ENCODE data around the gene C2orf76. TPM values are rescaled to one million over a fixed set of nuclear protein-coding genes. Genes with fewer than 3 reads are reported as not detected.

C2orf76 gene
- total and polyA plus RNA-seq, 2 of the 4 experiments (the other 2 are of a cell fraction), result 10.6 to 12.6 TPM

- ChIA-PET POLR2A (ENCODE audit: unreplicated experiment) (no interaction called here), CTCF (no interaction called here)
- DNase-seq (no peak), ATAC-seq (ENCODE audit: low read depth) (no peak)
- H2BK5ac ChIP-seq (ENCODE audit: low read depth, low read length, poor library complexity, severe bottlenecking), result no peak overlapping the region
- H3K4ac ChIP-seq (ENCODE audit: low read depth, low read length), result no peak overlapping the region
- TF ChIP-seq RCOR1 (IDR thresholded peaks at IDR 0.05; ENCODE audit: insufficient replicate concordance, low read length) (no peak), RAD21 (IDR thresholded peaks at IDR 0.05; ENCODE audit: low read length) (no peak), NFE2L2 (IDR thresholded peaks at IDR 0.05; ENCODE audit: low read depth, low read length) (no peak), MAZ (IDR thresholded peaks at IDR 0.05; ENCODE audit: borderline replicate concordance, low read depth, low read length) (no peak), MXI1 (IDR thresholded peaks at IDR 0.05; ENCODE audit: borderline replicate concordance, low read depth, low read length) (no peak), POLR2A (IDR thresholded peaks at IDR 0.05; ENCODE audit: low read depth, low read length) (no peak), BHLHE40 (IDR thresholded peaks at IDR 0.05; ENCODE audit: low read depth, low read length) (no peak), CEBPB (IDR thresholded peaks at IDR 0.05; ENCODE audit: low read depth, low read length) (no peak), FOS (IDR thresholded peaks at IDR 0.05; ENCODE audit: low read depth, low read length) (no peak), USF2 (IDR thresholded peaks at IDR 0.05; ENCODE audit: low read depth, low read length) (no peak), RFX5 (IDR thresholded peaks at IDR 0.05; ENCODE audit: low read depth, low read length) (no peak), SMC3 (IDR thresholded peaks at IDR 0.05; ENCODE audit: low read depth, low read length) (no peak), CHD1 (IDR thresholded peaks at IDR 0.05; ENCODE audit: low read depth, low read length) (no peak), MAFK (IDR thresholded peaks at IDR 0.05; ENCODE audit: low read depth, low read length) (no peak)
- TF ChIP-seq, protein P1, sequence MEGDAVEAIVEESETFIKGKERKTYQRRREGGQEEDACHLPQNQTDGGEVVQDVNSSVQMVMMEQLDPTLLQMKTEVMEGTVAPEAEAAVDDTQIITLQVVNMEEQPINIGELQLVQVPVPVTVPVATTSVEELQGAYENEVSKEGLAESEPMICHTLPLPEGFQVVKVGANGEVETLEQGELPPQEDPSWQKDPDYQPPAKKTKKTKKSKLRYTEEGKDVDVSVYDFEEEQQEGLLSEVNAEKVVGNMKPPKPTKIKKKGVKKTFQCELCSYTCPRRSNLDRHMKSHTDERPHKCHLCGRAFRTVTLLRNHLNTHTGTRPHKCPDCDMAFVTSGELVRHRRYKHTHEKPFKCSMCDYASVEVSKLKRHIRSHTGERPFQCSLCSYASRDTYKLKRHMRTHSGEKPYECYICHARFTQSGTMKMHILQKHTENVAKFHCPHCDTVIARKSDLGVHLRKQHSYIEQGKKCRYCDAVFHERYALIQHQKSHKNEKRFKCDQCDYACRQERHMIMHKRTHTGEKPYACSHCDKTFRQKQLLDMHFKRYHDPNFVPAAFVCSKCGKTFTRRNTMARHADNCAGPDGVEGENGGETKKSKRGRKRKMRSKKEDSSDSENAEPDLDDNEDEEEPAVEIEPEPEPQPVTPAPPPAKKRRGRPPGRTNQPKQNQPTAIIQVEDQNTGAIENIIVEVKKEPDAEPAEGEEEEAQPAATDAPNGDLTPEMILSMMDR (conservative IDR thresholded peaks at IDR 0.05; ENCODE audit: low read depth, low read length), result no peak
- TF ChIP-seq, protein P2, sequence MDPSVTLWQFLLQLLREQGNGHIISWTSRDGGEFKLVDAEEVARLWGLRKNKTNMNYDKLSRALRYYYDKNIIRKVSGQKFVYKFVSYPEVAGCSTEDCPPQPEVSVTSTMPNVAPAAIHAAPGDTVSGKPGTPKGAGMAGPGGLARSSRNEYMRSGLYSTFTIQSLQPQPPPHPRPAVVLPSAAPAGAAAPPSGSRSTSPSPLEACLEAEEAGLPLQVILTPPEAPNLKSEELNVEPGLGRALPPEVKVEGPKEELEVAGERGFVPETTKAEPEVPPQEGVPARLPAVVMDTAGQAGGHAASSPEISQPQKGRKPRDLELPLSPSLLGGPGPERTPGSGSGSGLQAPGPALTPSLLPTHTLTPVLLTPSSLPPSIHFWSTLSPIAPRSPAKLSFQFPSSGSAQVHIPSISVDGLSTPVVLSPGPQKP (IDR thresholded peaks at IDR 0.05; ENCODE audit: borderline replicate concordance, low read depth, low read length), result no peak
- dilution Hi-C loops (cut with HindIII; ENCODE audit: low sequenced_read_pairs, unreplicated experiment) (no loop called here), in situ Hi-C loops (cut with MboI; ENCODE audit: low sequenced_read_pairs) (no loop called here), intact Hi-C loops (cut with micrococcal nuclease) (no loop called here)
- no peak overlapping the region for H3K18ac ChIP-seq (ENCODE audit: low read depth, low read length)
- peaks cover 2% of the 10 kb centered on the region; the same call in 1 of the 2 replicates for H3K9me1 ChIP-seq (ENCODE audit: insufficient read depth, low read length)
- H3K9ac ChIP-seq (ENCODE audit: low read depth, low read length), result no peak overlapping the region
- no peaks in the 10 kb centered on the region; the same call in 1 of the 2 replicates for H4K20me1 ChIP-seq (ENCODE audit: insufficient read depth, low read length)
- no peaks in the 10 kb centered on the region for H3K27me3 ChIP-seq (ENCODE audit: control insufficient read depth, insufficient read depth, low read length)
- H3K4me3 ChIP-seq (ENCODE audit: insufficient read depth, low read depth, low read length), result no peak overlapping the region
- H2BK120ac ChIP-seq (ENCODE audit: low read depth, low read length), result no peak overlapping the region
- no peak overlapping the region for H2AK9ac ChIP-seq (replicated peaks; ENCODE audit: low read depth, low read length, poor library complexity)
- no peaks in the 10 kb centered on the region for H3K79me1 ChIP-seq (ENCODE audit: low read depth in 1 of 2, low read length in 2 of 2)
- H4K91ac ChIP-seq (ENCODE audit: insufficient read depth, low read depth, low read length), result no peak overlapping the region
- no peak overlapping the region for H3K56ac ChIP-seq (ENCODE audit: extremely low read depth, insufficient read depth, low read length)
- no peak overlapping the region for H3K4me2 ChIP-seq (ENCODE audit: low read depth, low read length)
- H3K14ac ChIP-seq (replicated peaks; ENCODE audit: low read depth, low read length), result no peak overlapping the region
- H2BK15ac ChIP-seq (ENCODE audit: low read depth, low read length), result no peak overlapping the region
- H3K27ac ChIP-seq (ENCODE audit: insufficient read depth, low read length), result no peak overlapping the region
- no TSS peak for BruUV-seq (replicated peaks)
- H2AK5ac ChIP-seq (ENCODE audit: low read depth, low read length), result no peak overlapping the region
- no peak overlapping the region for H4K8ac ChIP-seq (ENCODE audit: low read depth in 2 of 2, low read length in 2 of 2)
- H3K23ac ChIP-seq (ENCODE audit: low read depth, low read length), result no peak overlapping the region
- H3K9me3 ChIP-seq (ENCODE audit: control insufficient read depth, insufficient read depth, low read length), result no peaks in the 10 kb centered on the region
- no peaks in the 10 kb centered on the region for H3K4me1 ChIP-seq (ENCODE audit: control insufficient read depth, insufficient read depth, low read length)
- no peak overlapping the region for H2BK20ac ChIP-seq (ENCODE audit: low read depth, low read length)
- no peaks in the 10 kb centered on the region for H3K36me3 ChIP-seq (ENCODE audit: control insufficient read depth, insufficient read depth, low read length)
- 53% methylated on average over 5 of the region's 6 CpGs; no CpG with 5 or more reads in 1 of the 2 experiments for WGBS, 2 experiments (ENCODE audit: extremely low coverage in 2 of 2, insufficient read length in 1 of 2)
- H2AFZ ChIP-seq (replicated peaks; ENCODE audit: low read length, poor library complexity), result no peak overlapping the region
- no peak overlapping the region for H4K5ac ChIP-seq (ENCODE audit: low read depth, low read length)
These were observed 17.3 kb downstream of the C2orf76 start for GRCh38 chr2:119349289-119349688.
